GM19193 (cell line): Measurements from ENCODE around the gene PTBP1.

ENCODE experiments used
- POLR2A ChIP-seq: IDR thresholded peaks from 4 replicates; pipeline ENCODE4 v1.6.1; 2011; ENCODE audit not compliant: insufficient read depth, insufficient read length; ENCODE audit errors: extremely low read depth

PTBP1 gene

GRCh38 chr19:810883-811489, 13.7 kb downstream of the PTBP1 start:
- no peak for TF ChIP-seq POLR2A

- no peak for TF ChIP-seq POLR2A
These were observed 14.3 kb downstream of the PTBP1 start for GRCh38 chr19:811506-812048.

- no peak for TF ChIP-seq POLR2A
These were observed 14.9 kb downstream of the PTBP1 start for GRCh38 chr19:812049-812746.

GRCh38 chr19:812747-813218, 15.5 kb downstream of the PTBP1 start:
- no peak for TF ChIP-seq POLR2A

- peak; percentile 30 for TF ChIP-seq POLR2A
These were observed 16.2 kb downstream of the PTBP1 start for GRCh38 chr19:813219-814151.

GRCh38 chr19:814152-815078, 17.2 kb downstream of the PTBP1 start:
- peak; percentile 53 for TF ChIP-seq POLR2A

- no peak for TF ChIP-seq POLR2A
These were observed 18.0 kb downstream of the PTBP1 start for GRCh38 chr19:815079-815774.

GRCh38 chr19:815775-816499, 18.7 kb downstream of the PTBP1 start:
- no peak for TF ChIP-seq POLR2A

GRCh38 chr19:816500-816857, 19.2 kb downstream of the PTBP1 start:
- TF ChIP-seq POLR2A, result no peak

GRCh38 chr19:821231-821824, 24.1 kb downstream of the PTBP1 start:
- no peak for TF ChIP-seq POLR2A

GRCh38 chr19:821825-822503, 24.7 kb downstream of the PTBP1 start, which contains the start of gene PLPPR3:
Gene PLPPR3 (minus strand): TSS chr19:821955. CDS start chr19:821559, 396 bp downstream.
- TF ChIP-seq POLR2A, result no peak
